DOHH2 (cell line): Measurements from ENCODE around the gene STOML1.

ENCODE experiments used
- EZH2phosphoT487 ChIP-seq: fragments of 200-600 bp; sonication (generic); IDR thresholded peaks from 2 replicates; pipeline ENCODE4 v1.6.1; 2017; ENCODE audit warnings: borderline replicate concordance, mild to moderate bottlenecking, antibody characterized with exemption, low read length, moderate library complexity, mixed read lengths
- TF ChIP-seq, protein P1 (sequence below): fragments of 200-600 bp; sonication (generic); IDR thresholded peaks from one replicate; pipeline ENCODE4 v1.5.1; 2014; ENCODE audit warnings: antibody characterized with exemption, mild to moderate bottlenecking, low read depth, low read length; ENCODE audit not compliant: poor library complexity, severe bottlenecking

DNA sequence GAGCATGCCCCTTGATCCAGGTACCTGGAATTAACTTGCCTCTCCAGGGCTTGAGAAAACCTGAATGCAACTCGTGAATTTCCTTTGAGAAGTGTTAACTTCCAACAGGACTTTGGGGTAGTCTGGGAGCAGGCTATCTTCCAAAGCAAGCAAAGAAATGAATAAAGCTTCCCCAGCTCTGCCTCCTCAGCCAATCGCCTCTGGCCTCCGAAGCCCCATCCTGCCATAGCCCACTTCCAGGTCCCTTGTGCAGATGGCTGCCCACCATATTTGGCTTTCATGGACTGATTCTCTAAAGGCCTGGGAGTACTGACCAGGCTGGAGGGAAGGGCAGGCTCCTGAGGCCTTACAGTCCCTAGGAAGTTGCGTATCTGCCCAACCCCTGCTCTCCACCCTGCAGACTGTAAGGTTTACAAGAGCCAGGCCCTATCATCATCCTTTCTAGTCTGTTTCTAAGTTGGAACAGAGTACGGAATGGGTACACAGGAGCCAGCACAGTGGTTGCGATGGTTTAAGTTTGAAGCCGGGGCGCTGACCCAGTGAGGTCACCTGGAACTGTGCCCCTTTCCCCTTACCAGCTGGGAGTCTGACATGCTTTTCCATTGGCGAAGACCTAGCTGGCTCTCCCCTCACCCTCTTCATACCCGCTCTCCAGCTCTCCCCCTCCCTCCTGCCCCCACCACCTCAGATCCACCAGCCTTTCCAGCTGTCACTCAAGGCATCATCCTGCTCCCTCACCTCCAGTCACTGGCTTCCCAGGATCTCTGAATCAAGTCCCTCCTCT lies 1.3 kb upstream of the STOML1 start:
- TF ChIP-seq, protein P1, sequence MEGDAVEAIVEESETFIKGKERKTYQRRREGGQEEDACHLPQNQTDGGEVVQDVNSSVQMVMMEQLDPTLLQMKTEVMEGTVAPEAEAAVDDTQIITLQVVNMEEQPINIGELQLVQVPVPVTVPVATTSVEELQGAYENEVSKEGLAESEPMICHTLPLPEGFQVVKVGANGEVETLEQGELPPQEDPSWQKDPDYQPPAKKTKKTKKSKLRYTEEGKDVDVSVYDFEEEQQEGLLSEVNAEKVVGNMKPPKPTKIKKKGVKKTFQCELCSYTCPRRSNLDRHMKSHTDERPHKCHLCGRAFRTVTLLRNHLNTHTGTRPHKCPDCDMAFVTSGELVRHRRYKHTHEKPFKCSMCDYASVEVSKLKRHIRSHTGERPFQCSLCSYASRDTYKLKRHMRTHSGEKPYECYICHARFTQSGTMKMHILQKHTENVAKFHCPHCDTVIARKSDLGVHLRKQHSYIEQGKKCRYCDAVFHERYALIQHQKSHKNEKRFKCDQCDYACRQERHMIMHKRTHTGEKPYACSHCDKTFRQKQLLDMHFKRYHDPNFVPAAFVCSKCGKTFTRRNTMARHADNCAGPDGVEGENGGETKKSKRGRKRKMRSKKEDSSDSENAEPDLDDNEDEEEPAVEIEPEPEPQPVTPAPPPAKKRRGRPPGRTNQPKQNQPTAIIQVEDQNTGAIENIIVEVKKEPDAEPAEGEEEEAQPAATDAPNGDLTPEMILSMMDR = no peak
- no peak for TF ChIP-seq EZH2phosphoT487
